Suprapubic skin (tissue), 3 donors: Measurements from ENCODE around the gene PSME1.

Experiments used
- POLR2A ChIP-seq, 2 donors: fragments of 450-650 bp; IDR thresholded peaks; one replicate each; pipeline ENCODE4 v1.6.1; 2017; ENCODE audit warnings: antibody characterized with exemption in 2 of 2, mild to moderate bottlenecking in 2 of 2, moderate library complexity in 2 of 2
- TF ChIP-seq, protein P1 (sequence below), 2 donors: fragments of 200-600 bp in 1 of 2; fragments of 450-650 bp in 1 of 2; sonication (generic) in 1 of 2; IDR thresholded peaks; one replicate each; pipeline ENCODE4 v1.5.1; 2016 to 2019; ENCODE audit warnings: antibody characterized with exemption in 2 of 2, mild to moderate bottlenecking in 1 of 2, moderate library complexity in 1 of 2

DNA sequence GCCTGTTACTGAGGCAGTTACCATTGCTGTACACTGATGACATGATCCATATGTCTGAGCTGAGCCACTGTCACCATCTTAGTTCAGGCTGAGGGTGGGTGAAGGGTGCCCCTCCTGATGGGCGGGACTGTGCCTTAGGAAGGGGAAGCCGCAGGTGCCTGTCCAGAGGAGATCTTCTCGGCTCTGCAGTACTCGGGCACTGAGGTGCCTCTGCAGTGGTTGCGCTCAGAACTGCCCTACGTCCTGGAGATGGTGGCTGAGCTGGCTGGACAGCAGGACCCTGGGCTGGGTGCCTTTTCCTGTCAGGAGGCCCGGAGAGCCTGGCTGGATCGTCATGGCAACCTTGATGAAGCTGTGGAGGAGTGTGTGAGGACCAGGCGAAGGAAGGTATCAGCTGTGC is 15.0 kb downstream of the PSME1 start:
- TF ChIP-seq, protein P1, sequence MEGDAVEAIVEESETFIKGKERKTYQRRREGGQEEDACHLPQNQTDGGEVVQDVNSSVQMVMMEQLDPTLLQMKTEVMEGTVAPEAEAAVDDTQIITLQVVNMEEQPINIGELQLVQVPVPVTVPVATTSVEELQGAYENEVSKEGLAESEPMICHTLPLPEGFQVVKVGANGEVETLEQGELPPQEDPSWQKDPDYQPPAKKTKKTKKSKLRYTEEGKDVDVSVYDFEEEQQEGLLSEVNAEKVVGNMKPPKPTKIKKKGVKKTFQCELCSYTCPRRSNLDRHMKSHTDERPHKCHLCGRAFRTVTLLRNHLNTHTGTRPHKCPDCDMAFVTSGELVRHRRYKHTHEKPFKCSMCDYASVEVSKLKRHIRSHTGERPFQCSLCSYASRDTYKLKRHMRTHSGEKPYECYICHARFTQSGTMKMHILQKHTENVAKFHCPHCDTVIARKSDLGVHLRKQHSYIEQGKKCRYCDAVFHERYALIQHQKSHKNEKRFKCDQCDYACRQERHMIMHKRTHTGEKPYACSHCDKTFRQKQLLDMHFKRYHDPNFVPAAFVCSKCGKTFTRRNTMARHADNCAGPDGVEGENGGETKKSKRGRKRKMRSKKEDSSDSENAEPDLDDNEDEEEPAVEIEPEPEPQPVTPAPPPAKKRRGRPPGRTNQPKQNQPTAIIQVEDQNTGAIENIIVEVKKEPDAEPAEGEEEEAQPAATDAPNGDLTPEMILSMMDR (IDR thresholded peaks at IDR 0.05): no peak
- no peak for TF ChIP-seq POLR2A (IDR thresholded peaks at IDR 0.05)
